A549 treated with Mapracorat at 1 μM for 4 hours (cell line): Measurements from ENCODE around the gene KCNS3. TPM values are rescaled to one million over a fixed set of nuclear protein-coding genes. Genes with fewer than 3 reads are reported as not detected.

Experiments used
- total RNA-seq: library from RNA; stranded (reverse); fragments of 200-300 nt; extraction: Qiagen RNA extraction; gene quantifications from 5 replicates; pipeline ENCODE4 v1.2.3, GENCODE V29; 2022

KCNS3 gene
- total RNA-seq = 0.86 to 1.4 TPM (median 1.1 TPM) in 5 replicates

DNA sequence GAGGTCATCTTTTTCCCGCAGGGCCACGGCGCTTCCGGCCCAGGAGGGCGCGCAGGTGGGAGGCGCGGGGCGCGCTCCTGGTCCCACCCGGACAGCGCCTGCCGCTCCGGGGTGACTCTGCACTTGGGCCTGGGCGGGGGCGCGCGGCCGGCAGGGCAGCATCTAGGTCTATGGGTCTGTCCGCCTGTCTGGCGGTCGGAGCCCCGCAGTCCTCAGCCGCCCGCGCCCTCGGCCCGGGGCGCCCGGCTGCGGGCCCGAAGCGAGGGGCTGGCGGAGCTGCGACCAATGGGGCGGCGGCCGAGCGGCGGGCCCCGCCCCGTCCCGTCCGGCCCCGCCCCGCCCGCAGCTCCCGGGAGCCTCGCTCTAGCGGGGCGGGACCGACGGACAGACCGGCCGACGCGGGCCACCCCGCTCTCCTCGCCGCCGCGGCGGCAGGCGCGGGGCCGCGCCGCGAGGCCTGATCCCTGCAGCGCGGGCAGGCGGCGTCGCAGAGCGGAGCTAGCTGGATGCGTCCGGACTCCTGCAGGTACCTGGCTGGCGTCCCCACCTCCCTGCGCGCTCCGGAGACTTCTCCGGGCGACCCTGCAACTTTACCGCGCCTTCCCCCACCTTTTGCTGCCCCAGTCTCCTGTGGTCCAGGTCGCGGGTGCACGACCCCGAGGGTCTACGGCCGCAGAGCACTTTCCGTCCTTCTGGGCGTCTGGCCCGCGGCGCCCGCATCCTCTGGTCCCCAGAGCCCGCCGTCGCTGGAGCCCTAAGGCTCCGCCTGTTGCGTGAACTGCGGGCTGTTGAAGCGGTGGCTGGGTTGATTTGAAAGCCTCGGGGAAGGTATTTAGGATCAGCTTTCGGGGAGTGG lies at the start of gene KCNS3:
TSS of gene KCNS3 (plus strand) at position 387 of the 856 bp plus-strand sequence. CDS start 52,342 bp downstream, outside the sequence.

Other genes with a start within 250 kb of the KCNS3 start
- gene SMC6, start 124.9 kb upstream of the KCNS3 start, total RNA-seq = 23.6 to 31.6 TPM (median 30.5 TPM) in 5 replicates
- gene GEN1, start 124.5 kb upstream of the KCNS3 start, total RNA-seq = 9.8 to 13.9 TPM (median 12.4 TPM) in 5 replicates
- not detected in 5 replicates for gene MSGN1, start 62.2 kb upstream of the KCNS3 start, total RNA-seq